ENCODE data around the gene ADAMTSL3. TPM values are rescaled to one million over a fixed set of nuclear protein-coding genes. Genes with fewer than 3 reads are reported as not detected.

ADAMTSL3 gene
- total RNA-seq, 1 experiment from 2014 or later: 1.8 TPM

- TF ChIP-seq ARID4B (CRISPR knock-in tag; IDR thresholded peaks at IDR 0.05; ENCODE audit: borderline replicate concordance) (no peak), GRHL2 (CRISPR knock-in tag; IDR thresholded peaks at IDR 0.05; ENCODE audit: insufficient replicate concordance, severe bottlenecking) (no peak), GTF2I (CRISPR knock-in tag; conservative IDR thresholded peaks at IDR 0.05) (no peak), JAZF1 (CRISPR knock-in tag; IDR thresholded peaks at IDR 0.05) (no peak), ATF1 (CRISPR knock-in tag; IDR thresholded peaks at IDR 0.05) (no peak), MAX (CRISPR knock-in tag; IDR thresholded peaks at IDR 0.05) (no peak), HMGXB4 (CRISPR knock-in tag; IDR thresholded peaks at IDR 0.05) (no peak), ZNF532 (CRISPR knock-in tag; IDR thresholded peaks at IDR 0.05; ENCODE audit: borderline replicate concordance) (no peak), ATF6 (CRISPR knock-in tag; IDR thresholded peaks at IDR 0.05) (no peak), TP53 (CRISPR knock-in tag; IDR thresholded peaks at IDR 0.05) (no peak), E2F5 (CRISPR knock-in tag; IDR thresholded peaks at IDR 0.05) (no peak)
Measured at GRCh38 chr15:83784975-83785374, 131.1 kb downstream of the ADAMTSL3 start (continued).

GRCh38 chr15:83786336-83786735 is 132.4 kb downstream of the ADAMTSL3 start:
- H3K27me3 Mint-ChIP-seq (ENCODE audit: low read depth): no peaks in the 10 kb centered on the region
- CTCF ChIA-PET: no interaction called here
- no peak for TF ChIP-seq GRHL2 (CRISPR knock-in tag; IDR thresholded peaks at IDR 0.05; ENCODE audit: insufficient replicate concordance, severe bottlenecking)
- no peak for TF ChIP-seq PRRX2 (CRISPR knock-in tag; IDR thresholded peaks at IDR 0.05)
- TF ChIP-seq NR3C1 (CRISPR knock-in tag; conservative IDR thresholded peaks at IDR 0.05; ENCODE audit: low read depth): no peak
- TF ChIP-seq FOXP4 (CRISPR knock-in tag; IDR thresholded peaks at IDR 0.05): no peak
- TF ChIP-seq ZNF317 (CRISPR knock-in tag; IDR thresholded peaks at IDR 0.05; ENCODE audit: borderline replicate concordance, low read depth): no peak
- no peak for TF ChIP-seq ETV6 (CRISPR knock-in tag; IDR thresholded peaks at IDR 0.05)
- TF ChIP-seq SMAD4 (CRISPR knock-in tag; IDR thresholded peaks at IDR 0.05): no peak
- TF ChIP-seq SP1 (CRISPR knock-in tag; conservative IDR thresholded peaks at IDR 0.05): no peak
- no peak for TF ChIP-seq ZNF423 (CRISPR knock-in tag; IDR thresholded peaks at IDR 0.05)

More at GRCh38 chr15:83786336-83786735, 132.4 kb downstream of the ADAMTSL3 start:
- H3K27ac Mint-ChIP-seq: no peak overlapping the region
- no peak overlapping the region for H3K4me3 Mint-ChIP-seq
- H3K4me1 Mint-ChIP-seq: no peaks in the 10 kb centered on the region
- peaks cover 13% of the 10 kb centered on the region for H3K9me3 Mint-ChIP-seq
- ATAC-seq: no peak
- DNase-seq (ENCODE audit: low spot score): no peak
- POLR2A ChIA-PET: no interaction called here
- no peaks in the 10 kb centered on the region for H3K36me3 Mint-ChIP-seq
